ENCODE results near the gene MTCL3.
A peak's percentile ranks its signal among the peaks of the same experiment; 100 is the strongest.
"Not testable (repeated sequence)": the region's sequence is repeated elsewhere in the genome, so short reads cannot be mapped to it uniquely, and the experiment has no call there.

MTCL3 gene

DNA sequence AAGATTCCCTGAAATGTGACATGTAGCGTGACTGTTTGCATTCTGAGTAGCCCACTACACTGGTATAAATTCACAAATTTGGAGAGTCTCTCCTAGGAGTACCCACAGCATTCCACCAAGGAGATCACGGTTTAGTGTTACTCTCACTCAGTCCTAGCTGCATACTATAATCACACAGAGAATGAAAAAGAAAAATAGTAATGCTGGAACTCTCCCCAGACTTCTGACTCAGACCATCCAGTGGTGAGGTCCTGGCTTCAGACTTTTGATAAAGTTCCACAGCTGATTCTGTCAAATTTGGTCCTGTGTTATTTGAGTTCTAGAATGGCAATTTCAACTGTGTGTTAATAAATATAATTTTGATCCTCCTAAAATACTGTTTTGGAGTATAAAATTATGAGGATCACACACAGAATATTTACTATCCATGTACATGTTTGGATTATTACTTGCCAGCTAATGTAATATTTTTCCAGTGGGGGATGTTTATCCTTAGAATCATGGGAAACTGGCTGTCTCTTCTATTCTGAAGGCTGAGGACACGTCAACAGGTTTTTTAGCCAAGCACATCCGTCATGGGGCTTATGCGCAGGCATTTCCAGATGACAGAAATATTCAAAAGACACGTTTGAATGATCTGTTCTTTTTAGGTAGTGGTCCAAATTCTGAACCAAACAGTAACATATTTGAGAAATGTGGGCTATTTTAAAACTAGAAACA lies 54.8 kb downstream of the MTCL3 start:
- no peak for DNase-seq

DNA sequence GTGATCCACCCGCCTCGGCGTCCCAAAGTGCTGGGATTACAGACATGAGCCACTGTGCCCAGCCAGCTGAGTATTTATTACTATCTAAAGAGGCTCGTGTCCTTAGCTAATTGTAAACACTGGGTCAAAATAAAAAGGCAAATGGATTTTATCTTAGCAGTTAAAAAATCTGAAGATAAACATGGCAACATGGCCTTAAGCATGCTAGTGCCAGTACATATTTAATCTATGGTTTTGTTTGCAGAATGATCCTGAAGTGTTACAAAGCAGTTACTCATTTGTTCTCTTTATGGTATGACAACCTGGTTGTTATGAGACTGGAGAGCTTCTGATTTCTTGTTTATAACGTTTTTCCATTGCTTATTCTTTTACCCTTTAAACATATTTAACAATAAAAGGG lies 56.1 kb downstream of the MTCL3 start:
- no peak for DNase-seq

DNA sequence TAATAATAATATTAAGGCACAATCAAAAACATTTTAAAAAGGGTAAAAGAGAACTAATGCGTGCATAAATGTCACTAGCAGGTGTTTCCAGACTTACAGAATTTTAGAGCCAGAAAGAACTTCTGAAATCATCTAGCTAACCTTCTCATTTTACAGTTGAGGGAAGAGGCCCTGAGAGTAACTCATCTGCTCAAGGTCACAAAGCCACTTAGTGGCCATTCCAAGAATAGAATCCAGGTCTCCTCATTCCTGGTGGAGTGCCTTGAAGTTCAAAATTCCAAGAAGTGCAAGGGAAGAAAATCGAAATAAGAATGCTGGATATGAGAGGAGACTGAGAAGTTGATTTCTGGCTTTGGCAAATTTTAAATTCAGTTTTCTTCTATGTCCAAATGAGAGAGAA lies 56.8 kb downstream of the MTCL3 start:
- no peak for DNase-seq

DNA sequence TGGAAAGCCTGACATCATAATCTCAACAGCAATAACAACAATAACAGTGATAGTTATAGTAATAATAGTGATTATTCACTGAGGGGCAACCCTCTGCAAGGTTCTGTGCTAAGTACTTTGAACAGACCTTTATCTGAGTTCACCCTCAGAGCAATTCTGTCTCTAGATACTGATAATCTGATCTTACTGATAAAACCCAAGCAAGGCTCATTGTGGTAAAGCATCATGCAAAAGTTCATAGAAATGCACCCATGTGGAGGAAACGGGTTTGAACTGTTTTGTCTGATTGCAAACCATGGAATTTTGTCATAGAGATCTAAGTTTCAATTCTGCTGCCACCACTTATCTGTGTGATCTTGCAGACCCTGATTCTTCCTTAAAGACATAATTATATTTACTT lies 58.7 kb downstream of the MTCL3 start:
- no peak for DNase-seq

DNA sequence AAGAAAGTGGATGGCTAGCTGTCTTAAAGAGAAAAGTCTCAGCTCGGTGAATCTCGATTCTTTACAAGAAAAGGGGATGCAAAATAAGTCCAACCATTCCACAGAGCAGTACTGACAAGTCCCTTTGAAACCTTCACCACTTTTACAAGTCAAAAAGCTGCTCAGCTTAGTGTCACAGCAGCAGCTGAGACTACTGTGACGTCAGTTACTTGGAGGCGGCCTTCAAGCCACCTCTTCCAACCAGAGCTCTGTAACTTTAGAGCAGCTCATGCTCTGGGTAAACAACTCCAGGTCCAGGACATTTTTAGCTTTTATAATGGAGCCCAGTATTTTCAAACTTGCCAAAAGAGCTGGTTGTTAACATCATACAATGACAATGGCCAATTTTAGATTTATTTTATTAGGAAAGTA lies 59.9 kb downstream of the MTCL3 start, which contains the start of gene KIAA0408:
KIAA0408 (minus strand) TSS at position 159 of the 411 bp plus-strand sequence. CDS start 5,408 bp downstream, outside the sequence.
- DNase-seq, result no peak

DNA sequence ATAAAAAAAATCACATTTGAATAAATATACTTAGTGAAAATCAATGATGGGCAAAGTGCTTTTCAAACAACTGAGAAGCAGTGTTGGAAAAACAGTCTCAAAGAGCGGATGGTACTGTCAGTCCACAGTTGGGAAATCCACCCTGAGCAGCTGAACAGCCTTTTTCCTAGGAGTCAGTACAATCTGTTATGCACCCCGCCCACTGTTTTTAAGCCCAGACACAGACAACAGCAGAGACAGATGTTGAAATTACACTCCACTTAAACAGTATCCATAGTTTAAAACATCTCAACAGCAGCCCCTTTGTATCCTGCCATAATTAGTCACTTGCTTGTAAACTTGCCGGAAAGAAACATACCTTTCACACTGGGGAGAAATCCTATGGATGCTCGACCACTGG lies 60.3 kb downstream of the MTCL3 start:
- no peak for DNase-seq

DNA sequence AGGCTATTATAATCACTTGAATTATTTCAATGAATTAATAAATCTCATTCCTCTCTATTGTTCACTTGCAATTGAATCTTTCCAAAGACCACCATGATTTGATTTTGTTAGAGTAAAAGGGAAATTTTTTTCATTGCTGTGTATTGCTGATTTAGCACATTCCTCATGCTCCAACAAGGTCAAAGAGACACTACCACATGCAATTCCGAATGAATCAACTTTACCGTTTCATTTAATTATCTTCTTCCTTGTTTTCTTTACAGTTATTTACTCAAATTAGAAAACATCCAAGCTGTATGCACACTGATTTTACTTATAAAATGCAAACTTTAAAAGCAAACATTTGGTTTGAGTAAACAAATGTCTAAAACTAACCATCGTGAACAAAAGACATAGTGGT lies 60.9 kb downstream of the MTCL3 start:
- no peak for DNase-seq

DNA sequence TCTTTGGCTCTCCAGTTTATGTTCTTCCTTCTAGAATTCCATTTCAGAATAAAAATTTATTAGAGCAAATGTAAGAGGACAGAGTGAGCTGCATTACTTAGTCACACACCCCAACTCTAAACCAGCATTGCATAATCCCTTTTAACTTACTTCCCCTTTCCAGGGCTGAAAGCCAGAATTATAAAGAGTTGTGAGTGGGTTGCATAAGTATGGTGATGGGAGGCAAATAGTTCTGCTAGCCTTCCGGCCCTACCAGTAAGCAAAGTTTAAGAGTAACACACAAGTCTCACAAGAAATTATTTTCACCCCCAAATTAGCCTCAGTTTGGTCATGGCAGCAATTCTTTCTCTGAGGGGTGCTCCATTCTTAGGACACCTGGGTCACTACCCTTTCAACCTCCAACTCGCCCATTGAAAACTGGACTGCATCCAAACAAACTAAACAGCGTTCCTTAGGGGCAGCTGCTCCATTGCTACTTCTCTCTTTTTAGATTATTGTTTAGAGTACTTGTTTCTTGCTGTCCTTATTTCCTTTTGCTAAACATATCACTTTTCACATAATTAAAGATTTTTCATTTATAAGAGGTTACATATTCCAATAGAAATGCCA lies 61.6 kb downstream of the MTCL3 start:
- no peak for DNase-seq

DNA sequence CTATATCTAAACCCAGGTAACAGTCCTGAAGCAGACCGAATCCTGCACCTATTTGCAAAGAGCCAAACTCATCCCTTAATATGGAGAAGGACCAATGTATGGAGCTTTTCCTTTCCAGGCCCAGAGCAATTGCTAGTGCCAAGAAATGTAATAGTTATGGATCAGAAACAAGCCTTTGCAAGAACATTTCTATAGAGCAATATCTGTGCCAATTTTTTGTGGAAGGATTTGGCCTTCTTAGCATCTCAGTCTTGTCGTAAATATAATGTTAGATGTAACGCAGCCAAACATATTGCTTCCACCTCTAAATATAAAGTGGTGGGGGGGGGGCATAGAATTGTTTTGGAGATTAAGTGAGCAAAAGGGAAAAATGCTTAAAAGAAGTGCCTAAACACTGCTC lies 62.7 kb downstream of the MTCL3 start:
- DNase-seq, result no peak

DNA sequence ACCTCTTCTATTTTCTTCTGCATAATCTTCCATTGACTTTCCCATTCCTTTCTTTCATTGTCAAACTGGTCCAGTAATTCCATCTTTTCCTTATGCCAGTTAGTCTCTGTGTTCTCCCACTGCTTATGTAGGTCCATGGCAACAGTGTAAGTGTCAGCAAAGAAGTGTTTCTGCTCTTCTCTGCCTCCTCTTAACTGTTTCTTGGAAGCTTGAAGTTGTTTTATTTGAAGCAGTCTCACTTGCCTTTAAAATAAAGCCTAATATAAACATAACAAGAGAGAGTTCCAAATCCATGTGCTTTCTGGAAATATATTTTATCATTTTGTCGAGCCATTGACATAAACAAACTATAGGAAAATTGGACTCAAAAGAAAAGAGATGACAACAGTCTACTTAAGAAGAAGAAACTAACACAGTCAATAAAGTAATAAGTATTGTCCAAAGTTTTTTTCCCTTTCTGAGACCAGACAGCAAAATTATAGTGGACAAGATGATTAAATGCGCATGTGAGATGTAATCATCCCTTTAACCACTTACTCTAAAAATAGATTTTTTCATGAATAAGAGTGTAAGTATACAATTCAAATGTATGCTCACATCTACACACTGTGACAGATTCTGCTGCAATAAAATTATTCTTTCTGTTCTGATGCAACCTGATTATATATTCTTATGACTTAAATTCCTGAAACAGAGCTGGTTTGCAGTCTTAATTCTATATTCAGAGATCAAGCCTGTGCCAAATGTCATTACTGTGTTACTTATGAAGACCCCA lies 65.1 kb downstream of the MTCL3 start:
- no peak for DNase-seq

DNA sequence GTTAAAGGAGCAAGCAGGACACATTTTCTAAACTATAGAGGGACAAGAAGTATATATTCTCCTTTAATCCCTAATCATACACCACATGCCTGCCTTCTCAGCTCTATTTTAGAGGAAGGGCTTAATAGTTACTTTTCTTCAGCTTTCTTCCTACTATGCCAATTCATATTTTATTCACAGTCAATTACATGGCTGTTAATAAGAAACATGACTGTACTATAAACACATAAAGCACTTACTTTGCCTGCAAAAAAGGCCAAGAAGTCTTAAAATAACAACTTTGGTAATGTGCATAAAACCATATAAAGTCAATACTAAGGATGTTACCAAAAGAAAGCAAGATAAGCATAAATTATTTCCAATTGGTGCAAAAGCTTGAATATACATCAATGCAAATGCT lies 66.3 kb downstream of the MTCL3 start:
- no peak for DNase-seq

DNA sequence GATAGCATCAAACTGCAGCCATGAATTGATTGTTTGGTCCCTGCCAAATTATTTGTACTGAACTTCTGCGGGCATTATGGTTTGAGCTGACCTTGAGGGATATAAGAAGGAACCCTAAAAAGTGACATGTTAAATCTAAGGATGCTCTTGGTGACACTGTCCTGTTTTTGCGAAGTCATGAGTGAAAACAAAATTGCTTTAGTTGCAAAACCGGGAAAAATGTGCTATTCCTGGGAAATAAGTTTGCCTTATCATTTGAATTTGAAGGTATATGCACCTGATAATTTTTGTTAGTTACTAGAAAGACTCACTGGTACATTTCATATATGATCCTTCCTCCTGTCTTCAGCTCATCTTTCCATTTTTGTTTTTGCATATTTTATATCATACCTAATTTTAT lies 67.7 kb downstream of the MTCL3 start:
- no peak for DNase-seq

DNA sequence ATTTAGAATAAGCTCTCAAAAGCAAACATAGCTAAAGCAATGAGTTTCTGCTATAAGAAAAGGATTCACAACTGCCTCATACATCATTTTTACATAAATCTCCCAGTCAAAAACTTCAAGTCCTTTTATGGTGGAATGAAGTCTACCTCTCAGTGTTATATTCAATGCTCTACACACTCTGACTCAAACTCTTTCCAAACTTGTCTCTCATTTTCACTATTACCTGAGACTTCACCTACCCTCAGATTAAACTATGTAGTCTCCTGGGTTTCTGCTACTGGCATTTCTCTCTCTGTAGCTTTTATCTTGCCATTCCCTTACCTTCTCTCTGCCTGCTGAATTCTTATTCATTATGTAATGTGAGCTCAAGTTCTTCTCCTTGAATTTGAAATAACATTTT lies 71.4 kb downstream of the MTCL3 start:
- DNase-seq, result no peak

DNA sequence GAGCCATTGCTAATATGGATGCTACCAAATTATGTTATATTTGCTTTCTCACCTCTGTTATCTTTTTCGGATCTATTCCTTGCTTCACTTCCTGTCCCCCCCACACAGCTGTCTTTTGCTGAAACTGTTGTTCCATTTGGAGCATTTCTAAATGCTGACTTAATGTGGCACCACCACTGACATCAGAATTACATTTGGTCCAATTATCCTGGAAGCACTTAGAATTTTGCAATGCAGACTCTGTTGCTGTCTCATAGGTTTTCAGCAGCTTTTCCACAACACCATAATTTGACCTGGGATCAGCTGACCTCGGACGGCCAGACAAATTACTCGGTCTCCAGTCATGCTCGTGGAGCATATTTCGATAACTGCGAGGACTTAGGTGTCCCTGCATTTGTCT lies 72.8 kb downstream of the MTCL3 start:
- DNase-seq, result no peak

DNA sequence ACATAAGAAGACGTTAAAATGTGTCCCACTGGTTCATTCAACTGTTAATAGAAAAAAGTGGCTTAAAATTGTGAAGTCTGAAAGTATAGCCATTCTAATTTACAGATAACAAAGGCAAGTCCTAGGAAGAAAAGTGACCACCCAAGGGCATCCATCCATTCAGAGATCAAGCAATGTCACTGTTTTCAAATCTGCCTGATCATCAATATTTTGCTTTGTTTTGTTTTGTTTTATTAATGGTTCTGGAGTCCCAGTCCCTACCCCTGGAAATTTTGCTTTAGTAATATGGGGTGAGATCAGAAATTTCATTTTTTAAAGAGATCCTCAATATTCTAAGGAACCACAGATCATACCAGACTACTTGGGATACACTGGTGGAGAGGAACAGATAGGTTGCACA lies 77.3 kb downstream of the MTCL3 start:
- no peak for DNase-seq

DNA sequence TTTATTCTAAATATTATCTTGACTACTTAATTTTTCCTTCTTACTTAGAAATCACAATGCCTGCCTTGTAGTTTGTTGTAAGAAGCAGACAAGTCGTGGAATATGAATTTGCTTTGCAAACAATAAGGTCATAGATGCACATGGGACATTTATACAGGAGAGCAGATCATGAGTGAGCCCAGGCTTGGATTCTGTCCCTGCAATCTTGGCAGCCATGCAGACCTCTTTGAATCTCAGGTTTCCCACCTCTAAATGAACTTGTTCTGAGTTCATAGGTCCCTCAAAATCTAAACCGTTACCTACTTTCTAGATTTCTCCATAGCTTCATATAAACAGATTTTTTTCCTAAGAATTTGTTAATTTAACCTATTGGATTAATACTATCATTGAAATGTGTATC lies 79.4 kb downstream of the MTCL3 start:
- DNase-seq, result no peak

DNA sequence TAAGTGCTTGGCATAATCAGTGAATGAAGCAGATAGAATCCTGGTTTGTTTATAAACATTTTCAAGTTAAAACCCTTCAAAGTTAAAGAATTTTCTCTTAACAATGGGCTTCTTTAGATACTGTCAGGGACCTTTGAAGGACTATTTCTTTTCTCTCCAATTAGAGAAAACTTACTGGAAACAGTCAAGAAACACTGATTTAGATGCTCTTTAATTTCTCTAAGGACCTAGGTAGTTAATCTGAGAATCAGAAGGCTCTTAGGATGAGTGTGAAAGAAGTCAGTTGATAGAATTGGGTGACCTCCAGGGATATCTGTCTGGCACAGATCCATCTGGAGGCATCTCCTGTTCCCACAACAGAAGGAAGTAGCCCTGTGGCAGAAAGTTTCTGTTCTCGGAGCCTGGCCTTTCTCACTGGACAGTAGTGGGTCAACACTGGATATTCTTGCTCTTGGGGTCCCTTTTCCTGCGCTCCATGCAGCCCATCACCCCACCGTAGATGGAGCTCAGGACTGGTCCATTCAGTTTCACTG lies 82.5 kb downstream of the MTCL3 start:
- DNase-seq, result peak; percentile 16

DNA sequence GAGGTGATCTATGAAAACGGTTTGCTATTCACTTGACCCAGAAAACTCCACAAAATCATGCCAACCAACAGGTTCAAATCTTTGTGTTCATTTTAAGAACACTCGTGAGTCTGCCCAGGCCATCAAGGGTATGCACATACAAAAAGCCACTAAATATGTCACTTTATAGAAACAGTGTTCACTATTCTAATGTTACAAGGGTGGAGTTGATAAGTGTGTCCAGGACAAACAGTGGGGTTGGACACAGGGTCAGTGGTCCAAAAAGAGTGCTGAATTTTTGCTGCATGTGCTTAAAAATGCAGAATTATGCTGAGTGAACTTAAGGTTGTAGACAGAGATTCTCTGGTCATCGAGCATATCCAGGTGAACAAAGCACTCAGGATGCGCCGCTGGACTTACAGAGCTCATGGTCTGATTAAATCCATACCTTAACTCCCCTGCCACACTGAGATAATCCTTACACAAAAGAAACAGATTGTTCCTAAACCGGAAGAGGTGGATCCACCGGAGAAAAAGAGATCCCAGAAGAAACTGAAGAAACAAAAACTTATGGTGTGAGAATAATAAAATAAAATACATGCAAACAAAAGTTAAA lies 83.4 kb downstream of the MTCL3 start:
- DNase-seq, result no peak

DNA sequence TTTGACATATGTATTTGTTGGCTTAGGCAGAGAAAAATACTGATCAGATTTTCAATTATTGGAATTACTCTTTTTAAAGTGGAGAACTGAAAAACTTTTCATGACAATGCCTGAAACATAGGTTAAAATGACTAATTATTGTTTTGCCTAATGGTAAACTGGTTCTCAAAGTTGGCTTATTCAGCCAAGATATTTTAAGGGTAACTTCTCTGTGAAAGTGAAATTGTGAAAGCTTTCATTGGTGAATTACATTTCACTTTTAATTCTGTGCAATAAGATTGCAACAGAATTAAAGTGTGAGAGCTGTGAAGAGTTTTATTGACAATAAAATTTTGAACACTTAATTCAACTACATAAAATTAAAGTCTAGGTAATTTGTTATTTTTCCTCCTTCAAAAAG lies 84.5 kb downstream of the MTCL3 start:
- DNase-seq, result no peak

DNA sequence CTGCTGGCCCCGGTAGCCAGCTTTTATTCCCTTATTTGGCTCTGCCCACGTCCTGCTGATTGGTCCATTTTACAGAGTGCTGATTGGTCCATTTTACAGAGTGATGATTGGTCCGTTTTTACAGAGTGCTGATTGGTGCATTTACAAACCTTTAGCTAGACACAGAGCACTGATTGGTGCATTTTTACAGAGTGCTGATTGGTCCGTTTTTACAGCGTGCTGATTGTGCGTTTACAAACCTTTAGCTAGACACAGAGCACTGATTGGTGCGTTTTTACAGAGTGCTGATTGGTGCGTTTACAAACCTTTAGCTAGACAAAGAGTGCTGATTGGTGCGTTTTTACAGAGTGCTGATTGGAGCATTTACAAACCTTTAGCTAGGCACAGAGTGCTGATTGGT lies 90.6 kb downstream of the MTCL3 start:
- DNase-seq, result not testable (repeated sequence)

DNA sequence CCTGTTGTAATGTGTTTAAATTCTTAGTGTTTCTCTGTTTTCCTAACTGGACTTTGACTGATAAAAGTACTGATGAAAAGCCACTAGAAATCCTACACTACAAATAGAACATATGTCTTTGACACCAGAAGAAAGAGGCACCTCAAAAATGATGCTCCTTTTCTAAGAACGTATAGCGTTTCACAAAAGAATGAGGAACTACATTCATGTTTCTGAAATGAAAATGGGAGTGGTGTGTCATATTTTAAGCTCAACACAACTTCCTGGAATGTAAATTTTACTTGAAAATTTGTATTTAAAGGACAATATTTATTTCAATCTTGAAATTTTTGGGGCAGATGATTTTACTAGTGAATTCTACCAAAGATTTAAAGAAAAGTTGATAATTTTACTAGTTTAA lies 95.2 kb downstream of the MTCL3 start:
- DNase-seq, result no peak
